ENCODE results near the gene CST8.

DNA sequence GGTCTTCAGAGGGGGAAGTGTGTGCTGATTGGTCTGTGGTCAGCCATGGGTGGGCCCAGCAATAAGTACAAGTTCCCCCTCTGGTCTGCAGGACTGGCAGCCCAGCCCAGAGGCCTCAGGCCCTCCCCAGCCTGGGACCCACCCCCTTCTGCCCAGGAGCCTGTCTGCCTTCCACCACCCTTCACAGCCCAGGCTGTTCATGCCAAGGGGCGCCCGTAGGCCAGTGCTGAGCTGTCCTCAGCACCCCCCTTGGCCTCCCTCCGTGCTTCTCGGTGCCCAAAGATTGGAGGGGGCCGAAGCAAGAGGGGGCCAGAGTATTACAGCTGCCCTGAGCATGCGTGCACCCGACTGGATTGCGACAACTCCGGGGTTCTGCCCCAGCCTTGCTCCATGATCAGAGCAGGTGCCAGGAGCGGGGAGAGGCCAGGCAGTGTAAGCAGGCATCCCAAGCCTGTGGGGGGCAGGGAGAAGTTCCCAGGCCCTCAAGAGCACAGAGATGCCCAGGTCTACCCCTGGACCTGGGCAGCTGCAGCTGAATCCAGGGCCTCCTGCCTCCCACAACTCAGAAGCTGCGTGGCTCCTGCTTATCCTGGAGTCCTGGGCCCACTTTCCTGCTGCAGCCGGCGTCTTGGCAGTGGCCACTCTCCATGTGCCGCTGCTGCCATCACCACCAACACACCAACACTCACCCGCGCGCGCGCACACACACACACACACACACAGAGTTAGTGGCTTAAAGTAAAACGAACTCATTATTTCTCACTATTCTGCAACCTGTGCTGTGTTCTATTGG is 44.1 kb downstream of the CST8 start:
- TF ChIP-seq EP300 (IDR thresholded peaks at IDR 0.05) = no peak
- TF ChIP-seq RFX5 (IDR thresholded peaks at IDR 0.05) = no peak
- TF ChIP-seq BHLHE40 (IDR thresholded peaks at IDR 0.05; ENCODE audit: low read depth, low read length) = no peak
- TF ChIP-seq, protein P1, sequence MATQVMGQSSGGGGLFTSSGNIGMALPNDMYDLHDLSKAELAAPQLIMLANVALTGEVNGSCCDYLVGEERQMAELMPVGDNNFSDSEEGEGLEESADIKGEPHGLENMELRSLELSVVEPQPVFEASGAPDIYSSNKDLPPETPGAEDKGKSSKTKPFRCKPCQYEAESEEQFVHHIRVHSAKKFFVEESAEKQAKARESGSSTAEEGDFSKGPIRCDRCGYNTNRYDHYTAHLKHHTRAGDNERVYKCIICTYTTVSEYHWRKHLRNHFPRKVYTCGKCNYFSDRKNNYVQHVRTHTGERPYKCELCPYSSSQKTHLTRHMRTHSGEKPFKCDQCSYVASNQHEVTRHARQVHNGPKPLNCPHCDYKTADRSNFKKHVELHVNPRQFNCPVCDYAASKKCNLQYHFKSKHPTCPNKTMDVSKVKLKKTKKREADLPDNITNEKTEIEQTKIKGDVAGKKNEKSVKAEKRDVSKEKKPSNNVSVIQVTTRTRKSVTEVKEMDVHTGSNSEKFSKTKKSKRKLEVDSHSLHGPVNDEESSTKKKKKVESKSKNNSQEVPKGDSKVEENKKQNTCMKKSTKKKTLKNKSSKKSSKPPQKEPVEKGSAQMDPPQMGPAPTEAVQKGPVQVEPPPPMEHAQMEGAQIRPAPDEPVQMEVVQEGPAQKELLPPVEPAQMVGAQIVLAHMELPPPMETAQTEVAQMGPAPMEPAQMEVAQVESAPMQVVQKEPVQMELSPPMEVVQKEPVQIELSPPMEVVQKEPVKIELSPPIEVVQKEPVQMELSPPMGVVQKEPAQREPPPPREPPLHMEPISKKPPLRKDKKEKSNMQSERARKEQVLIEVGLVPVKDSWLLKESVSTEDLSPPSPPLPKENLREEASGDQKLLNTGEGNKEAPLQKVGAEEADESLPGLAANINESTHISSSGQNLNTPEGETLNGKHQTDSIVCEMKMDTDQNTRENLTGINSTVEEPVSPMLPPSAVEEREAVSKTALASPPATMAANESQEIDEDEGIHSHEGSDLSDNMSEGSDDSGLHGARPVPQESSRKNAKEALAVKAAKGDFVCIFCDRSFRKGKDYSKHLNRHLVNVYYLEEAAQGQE (IDR thresholded peaks at IDR 0.05) = no peak
- no peak for TF ChIP-seq CTCF (IDR thresholded peaks at IDR 0.05)
- TF ChIP-seq POLR2A (IDR thresholded peaks at IDR 0.05; ENCODE audit: low read length) = no peak

All from A549 (cell line).